H9 (cell line): ENCODE data around the gene ZNF225. TPM values are rescaled to one million over a fixed set of nuclear protein-coding genes. Genes with fewer than 3 reads are reported as not detected.

ENCODE experiments used
- DNase-seq: peaks from one replicate; pipeline ENCODE4 v3.0.0-alpha.2; 2017
- H2AFZ ChIP-seq: one replicate; pipeline ENCODE4 v1.6.1; 2013; ENCODE audit warnings: mild to moderate bottlenecking, low read length, control low read depth, moderate library complexity
- H2AK5ac ChIP-seq: 2 replicates; pipeline ENCODE4 v1.6.1; 2013; ENCODE audit warnings: low read length, control low read depth, mixed read lengths; ENCODE audit not compliant: insufficient read length
- H2BK120ac ChIP-seq: one replicate; pipeline ENCODE4 v1.6.1; 2013; ENCODE audit warnings: low read depth, mild to moderate bottlenecking, low read length, control low read depth, inconsistent platforms; ENCODE audit not compliant: poor library complexity, severe bottlenecking
- H2BK12ac ChIP-seq: 2 replicates; pipeline ENCODE4 v1.6.1; 2013; ENCODE audit warnings: low read length, control low read depth, mixed read lengths, low read depth; ENCODE audit not compliant: insufficient read length
- H2BK15ac ChIP-seq: 2 replicates; pipeline ENCODE4 v1.6.1; 2013; ENCODE audit warnings: low read depth, low read length, control low read depth
- H2BK20ac ChIP-seq: one replicate; pipeline ENCODE4 v1.6.1; 2013; ENCODE audit warnings: low read depth, mild to moderate bottlenecking, low read length, control low read depth, inconsistent platforms; ENCODE audit not compliant: poor library complexity, severe bottlenecking
- H2BK5ac ChIP-seq: 2 replicates; pipeline ENCODE4 v1.6.1; 2013; ENCODE audit warnings: low read length, control low read depth, mixed read lengths; ENCODE audit not compliant: insufficient read length
- H3K14ac ChIP-seq: 2 replicates; pipeline ENCODE4 v1.6.1; 2013; ENCODE audit warnings: low read length, control low read depth; ENCODE audit not compliant: insufficient read depth
- H3K18ac ChIP-seq: 2 replicates; pipeline ENCODE4 v1.6.1; 2013; ENCODE audit warnings: low read depth, mild to moderate bottlenecking, mixed read lengths, low read length, control low read depth; ENCODE audit not compliant: insufficient read length
- H3K23ac ChIP-seq: 2 replicates; pipeline ENCODE4 v1.6.1; 2013; ENCODE audit warnings: low read length, control low read depth, mixed read lengths, low read depth; ENCODE audit not compliant: insufficient read length
- H3K23me2 ChIP-seq: 2 replicates; pipeline ENCODE4 v1.6.1; 2013; ENCODE audit warnings: low read depth, mild to moderate bottlenecking, mixed read lengths, low read length, control low read depth; ENCODE audit not compliant: insufficient read length, poor library complexity, severe bottlenecking
- H3K27ac ChIP-seq: 2 replicates; pipeline ENCODE4 v1.5.1; 2013; ENCODE audit warnings: low read length, control low read depth, mixed read lengths, low read depth; ENCODE audit not compliant: insufficient read length
- H3K27me3 ChIP-seq: 2 replicates; pipeline ENCODE4 v1.6.1; 2013; ENCODE audit warnings: low read length, control low read depth, inconsistent platforms; ENCODE audit not compliant: insufficient read depth
- H3K4ac ChIP-seq: 2 replicates; pipeline ENCODE4 v1.6.1; 2013; ENCODE audit warnings: low read depth, mild to moderate bottlenecking, control low read depth, inconsistent platforms, low read length, moderate library complexity
- H3K4me1 ChIP-seq: 2 replicates; pipeline ENCODE4 v1.6.1; 2013; ENCODE audit warnings: low read length, control low read depth, inconsistent platforms; ENCODE audit not compliant: insufficient read depth
- H3K4me2 ChIP-seq: 2 replicates; pipeline ENCODE4 v1.6.1; 2013; ENCODE audit warnings: low read length, control low read depth, mixed read lengths; ENCODE audit not compliant: insufficient read length, insufficient read depth
- H3K56ac ChIP-seq: 2 replicates; pipeline ENCODE4 v1.6.1; 2013; ENCODE audit warnings: low read depth, mild to moderate bottlenecking, mixed read lengths, low read length, control low read depth; ENCODE audit not compliant: insufficient read length
- H3K79me1 ChIP-seq: 2 replicates; pipeline ENCODE4 v1.6.1; 2013; ENCODE audit warnings: low read depth, mild to moderate bottlenecking, moderate library complexity, low read length, control low read depth, inconsistent platforms; ENCODE audit not compliant: insufficient read depth, poor library complexity, severe bottlenecking
- H3K79me2 ChIP-seq: 2 replicates; pipeline ENCODE4 v1.6.1; 2013; ENCODE audit warnings: low read length, control low read depth, inconsistent platforms; ENCODE audit not compliant: insufficient read depth
- H3K9ac ChIP-seq: 2 replicates; pipeline ENCODE4 v1.6.1; 2013; ENCODE audit warnings: low read length, control low read depth, mixed read lengths; ENCODE audit not compliant: insufficient read length; ENCODE audit errors: extremely low read depth
- H3K9me3 ChIP-seq: one replicate; pipeline ENCODE4 v1.6.1; 2013; ENCODE audit warnings: low read depth, low read length, inconsistent platforms; ENCODE audit not compliant: control insufficient read depth
- H3T11ph ChIP-seq: one replicate; pipeline ENCODE4 v1.6.1; 2013; ENCODE audit warnings: mild to moderate bottlenecking, low read length, control low read depth, inconsistent platforms
- H4K20me1 ChIP-seq: one replicate; pipeline ENCODE4 v1.6.1; 2013; ENCODE audit not compliant: control insufficient read depth, insufficient read length, insufficient read depth
- H4K5ac ChIP-seq: 2 replicates; pipeline ENCODE4 v1.6.1; 2013; ENCODE audit warnings: low read depth, mild to moderate bottlenecking, mixed read lengths, low read length, control low read depth; ENCODE audit not compliant: insufficient read length
- H4K8ac ChIP-seq: replicated peaks from 2 replicates; pipeline ENCODE4 v1.6.1; 2013; ENCODE audit warnings: low read length, control low read depth, mixed read lengths, low read depth; ENCODE audit not compliant: insufficient read length
- H4K91ac ChIP-seq: 2 replicates; pipeline ENCODE4 v1.6.1; 2013; ENCODE audit warnings: low read depth, mild to moderate bottlenecking, moderate library complexity, mixed read lengths, low read length, control low read depth; ENCODE audit not compliant: insufficient read length
- H3K27ac Mint-ChIP-seq, 3 experiments: 2 replicates in 2 of 3; 3 replicates in 1 of 3; pipeline ENCODE4 v1.8.0; 2020 to 2021; ENCODE audit warnings: mixed read lengths in 3 of 3, mild to moderate bottlenecking in 1 of 3, moderate library complexity in 1 of 3
- H3K27me3 Mint-ChIP-seq: 2 replicates; pipeline ENCODE4 v1.8.0; 2021; ENCODE audit warnings: low read depth, mild to moderate bottlenecking, moderate library complexity, mixed read lengths
- H3K36me3 Mint-ChIP-seq, 3 experiments: 2 replicates in 2 of 3; 3 replicates in 1 of 3; pipeline ENCODE4 v1.8.0; 2020 to 2021; ENCODE audit warnings: low read depth in 3 of 3, mixed read lengths in 3 of 3; ENCODE audit not compliant: insufficient read depth in 1 of 3
- H3K4me1 Mint-ChIP-seq, 2 experiments: 2 replicates each; pipeline ENCODE4 v1.8.0; 2020; ENCODE audit warnings: mixed read lengths in 2 of 2
- H3K4me3 Mint-ChIP-seq, 2 experiments: 2 replicates in 1 of 2; 3 replicates in 1 of 2; pipeline ENCODE4 v1.8.0; 2020 to 2021; ENCODE audit warnings: mild to moderate bottlenecking in 2 of 2, mixed read lengths in 2 of 2, moderate library complexity in 1 of 2
- H3K9me3 Mint-ChIP-seq, 2 experiments: 2 replicates in 1 of 2; 3 replicates in 1 of 2; pipeline ENCODE4 v1.8.0; 2020; ENCODE audit warnings: mild to moderate bottlenecking in 2 of 2, mixed read lengths in 2 of 2, moderate library complexity in 1 of 2
- WGBS: extraction: QIAGEN DNeasy Blood & Tissue Kit; methylation state at CpG from one replicate; pipeline ENCODE4 v1.1.7; 2013; ENCODE audit warnings: missing lambda C conversion rate, low lambda C conversion rate, mixed read lengths; ENCODE audit not compliant: insufficient read length; ENCODE audit errors: extremely low coverage; 5-methylcytosine and 5-hydroxymethylcytosine counted together
- total RNA-seq: library from RNA; stranded (reverse); gene quantifications from 2 replicates; pipeline ENCODE4 v1.2.1, GENCODE V29; 2021
- TF ChIP-seq, protein P1 (sequence below): fragments of 200-600 bp; sonication (generic); conservative IDR thresholded peaks from 3 replicates; pipeline ENCODE4 v1.8.0; 2021; ENCODE audit warnings: antibody characterized with exemption, mild to moderate bottlenecking

ZNF225 gene
- total RNA-seq, 1 experiment from 2014 or later = 3.9 TPM

DNA sequence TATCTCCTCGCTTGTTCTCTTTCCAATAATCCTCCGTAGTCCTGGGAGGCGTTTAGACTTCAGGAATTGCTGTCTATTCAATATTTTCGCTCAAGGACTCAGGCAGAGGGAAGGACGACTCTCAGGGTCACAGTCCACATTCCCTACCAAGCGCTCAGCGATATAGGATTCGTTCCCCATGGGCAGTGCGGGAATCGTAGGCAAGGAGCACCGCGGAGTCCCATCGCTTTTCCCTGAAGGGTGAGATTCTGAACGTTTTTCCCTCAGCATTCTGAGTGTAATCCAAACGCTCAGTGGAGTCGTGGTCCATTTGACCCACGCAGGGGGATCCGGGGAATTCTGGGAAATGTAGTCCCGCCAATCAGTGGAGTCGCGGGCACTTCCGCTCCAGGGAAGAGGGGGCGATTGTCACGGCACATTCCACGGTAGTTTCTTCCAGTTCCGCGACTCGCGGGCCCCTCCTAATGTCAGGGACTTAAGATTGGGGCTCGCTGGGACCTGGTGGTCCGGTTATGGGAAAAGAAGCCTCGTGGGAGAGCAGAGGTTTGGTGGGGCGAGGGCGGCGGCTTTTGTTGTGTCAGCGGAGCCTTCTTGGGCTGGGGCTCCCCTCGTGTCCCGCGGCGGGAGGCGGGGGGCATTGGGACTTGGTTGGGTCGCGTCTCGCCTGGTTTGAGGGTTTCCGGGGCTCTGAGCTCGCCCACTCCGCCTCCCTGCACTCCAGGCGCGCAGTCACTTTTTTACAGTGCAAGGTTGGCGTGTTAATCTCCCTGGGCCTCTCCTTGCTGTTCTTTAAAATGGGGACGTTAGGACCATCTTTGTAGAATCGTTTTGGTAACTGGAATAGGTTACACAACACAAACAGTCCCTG is 28.2 kb downstream of the ZNF225 start, which contains the start of gene ZNF234:
Gene ZNF234 (plus strand): TSS at position 364 of the 868 bp plus-strand sequence. CDS start 3,079 bp downstream, outside the sequence.
- Histone ChIP-seq H3K4me1 (no peaks in the 10 kb centered on the region), H3K18ac (no peak within 1 kb of the TSS), H2AFZ (peak within 1 kb of the TSS; percentile 75), H4K8ac (no peak within 1 kb of the TSS), H3T11ph (no peak within 1 kb of the TSS), H3K9ac (peak within 1 kb of the TSS; percentile 64), H2BK120ac (no peak within 1 kb of the TSS), H2AK5ac (no peak within 1 kb of the TSS), H4K20me1 (no peaks in the 10 kb centered on the region), H3K9me3 (no peaks in the 10 kb centered on the region), H3K79me1 (no peaks in the 10 kb centered on the region), H2BK15ac (no peak within 1 kb of the TSS), H4K91ac (no peak within 1 kb of the TSS), H3K27me3 (no peaks in the 10 kb centered on the region), H2BK20ac (no peak within 1 kb of the TSS), H3K4me2 (peak within 1 kb of the TSS; percentile 58), H3K79me2 (no peaks in the 10 kb centered on the region), H2BK5ac (no peak within 1 kb of the TSS), H3K27ac (no peak within 1 kb of the TSS), H3K56ac (no peak within 1 kb of the TSS), H3K14ac (no peak within 1 kb of the TSS), H3K4ac (no peak within 1 kb of the TSS), H3K23ac (no peak within 1 kb of the TSS), H4K5ac (no peak within 1 kb of the TSS), H3K23me2 (peaks cover 10% of the 10 kb centered on the region), H2BK12ac (no peak within 1 kb of the TSS)
- DNase-seq = peak; percentile 65
- WGBS = no CpG with 5 or more reads among the region's 52 CpGs
- H3K27ac Mint-ChIP-seq = peak within 1 kb of the TSS in 2 of 3 experiments; percentile 49 to 89; a peak in 4 of 7 replicates
- peaks cover 1 to 20% (median 6%) of the 10 kb centered on the region in 3 experiments; a peak in 4 of 7 replicates for H3K36me3 Mint-ChIP-seq
- TF ChIP-seq, protein P1, sequence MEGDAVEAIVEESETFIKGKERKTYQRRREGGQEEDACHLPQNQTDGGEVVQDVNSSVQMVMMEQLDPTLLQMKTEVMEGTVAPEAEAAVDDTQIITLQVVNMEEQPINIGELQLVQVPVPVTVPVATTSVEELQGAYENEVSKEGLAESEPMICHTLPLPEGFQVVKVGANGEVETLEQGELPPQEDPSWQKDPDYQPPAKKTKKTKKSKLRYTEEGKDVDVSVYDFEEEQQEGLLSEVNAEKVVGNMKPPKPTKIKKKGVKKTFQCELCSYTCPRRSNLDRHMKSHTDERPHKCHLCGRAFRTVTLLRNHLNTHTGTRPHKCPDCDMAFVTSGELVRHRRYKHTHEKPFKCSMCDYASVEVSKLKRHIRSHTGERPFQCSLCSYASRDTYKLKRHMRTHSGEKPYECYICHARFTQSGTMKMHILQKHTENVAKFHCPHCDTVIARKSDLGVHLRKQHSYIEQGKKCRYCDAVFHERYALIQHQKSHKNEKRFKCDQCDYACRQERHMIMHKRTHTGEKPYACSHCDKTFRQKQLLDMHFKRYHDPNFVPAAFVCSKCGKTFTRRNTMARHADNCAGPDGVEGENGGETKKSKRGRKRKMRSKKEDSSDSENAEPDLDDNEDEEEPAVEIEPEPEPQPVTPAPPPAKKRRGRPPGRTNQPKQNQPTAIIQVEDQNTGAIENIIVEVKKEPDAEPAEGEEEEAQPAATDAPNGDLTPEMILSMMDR = no peak
- H3K9me3 Mint-ChIP-seq = no peaks in the 10 kb centered on the region
- peak within 1 kb of the TSS; percentile 95 to 96 for H3K4me3 Mint-ChIP-seq
- H3K4me1 Mint-ChIP-seq = peaks cover 10 to 11% of the 10 kb centered on the region in 2 experiments
- H3K27me3 Mint-ChIP-seq = peaks cover 3% of the 10 kb centered on the region; the same call in 1 of the 2 replicates
